ENCODE results near the gene PLEKHO2.
"Not testable (repeated sequence)": the region's sequence is repeated elsewhere in the genome, so short reads cannot be mapped to it uniquely, and the experiment has no call there.

PLEKHO2 gene, protein sequence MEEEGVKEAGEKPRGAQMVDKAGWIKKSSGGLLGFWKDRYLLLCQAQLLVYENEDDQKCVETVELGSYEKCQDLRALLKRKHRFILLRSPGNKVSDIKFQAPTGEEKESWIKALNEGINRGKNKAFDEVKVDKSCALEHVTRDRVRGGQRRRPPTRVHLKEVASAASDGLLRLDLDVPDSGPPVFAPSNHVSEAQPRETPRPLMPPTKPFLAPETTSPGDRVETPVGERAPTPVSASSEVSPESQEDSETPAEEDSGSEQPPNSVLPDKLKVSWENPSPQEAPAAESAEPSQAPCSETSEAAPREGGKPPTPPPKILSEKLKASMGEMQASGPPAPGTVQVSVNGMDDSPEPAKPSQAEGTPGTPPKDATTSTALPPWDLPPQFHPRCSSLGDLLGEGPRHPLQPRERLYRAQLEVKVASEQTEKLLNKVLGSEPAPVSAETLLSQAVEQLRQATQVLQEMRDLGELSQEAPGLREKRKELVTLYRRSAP

DNA sequence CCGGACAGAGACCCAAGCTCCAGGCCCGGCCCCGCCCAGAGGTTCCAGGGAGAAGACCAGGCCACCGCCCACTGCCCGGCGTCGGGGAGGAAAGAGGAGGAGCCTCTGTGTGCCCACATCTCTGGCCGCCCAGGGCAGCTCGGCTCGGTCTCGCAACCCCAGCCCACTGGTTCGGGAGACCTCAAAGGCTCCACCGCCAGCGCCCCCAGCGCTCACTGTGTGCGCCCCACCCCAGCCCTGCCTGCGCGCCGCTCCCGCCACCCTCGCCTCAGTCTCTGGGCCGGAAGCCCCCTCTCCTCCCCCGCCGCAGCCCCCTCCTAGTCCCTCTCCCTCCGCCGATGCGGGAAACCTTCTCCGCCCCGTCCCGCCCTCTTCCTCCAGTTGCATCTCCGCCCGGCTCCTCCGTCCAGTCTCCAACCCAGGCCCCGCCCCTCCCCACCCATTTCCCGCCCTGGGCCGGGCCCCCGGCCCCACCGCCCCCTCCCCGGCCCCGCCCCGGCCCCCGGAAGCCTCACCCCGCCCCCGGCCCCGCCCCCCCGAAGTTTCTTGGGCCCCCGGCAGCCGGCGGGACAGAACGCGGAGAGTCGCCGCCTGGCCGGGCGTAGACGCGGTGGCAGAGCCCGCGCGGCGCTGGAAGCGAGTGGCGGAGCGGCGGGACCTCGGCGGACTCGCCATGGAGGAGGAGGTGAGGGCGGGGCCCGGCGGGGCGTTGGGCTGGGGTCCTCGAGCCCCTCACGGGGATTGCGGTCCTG, at the start of gene PLEKHO2:
TSS of gene PLEKHO2 (plus strand) at position 572 of the 752 bp plus-strand sequence. CDS start at position 674, 102 bp downstream.
- peak; percentile 96 for DNase-seq

DNA sequence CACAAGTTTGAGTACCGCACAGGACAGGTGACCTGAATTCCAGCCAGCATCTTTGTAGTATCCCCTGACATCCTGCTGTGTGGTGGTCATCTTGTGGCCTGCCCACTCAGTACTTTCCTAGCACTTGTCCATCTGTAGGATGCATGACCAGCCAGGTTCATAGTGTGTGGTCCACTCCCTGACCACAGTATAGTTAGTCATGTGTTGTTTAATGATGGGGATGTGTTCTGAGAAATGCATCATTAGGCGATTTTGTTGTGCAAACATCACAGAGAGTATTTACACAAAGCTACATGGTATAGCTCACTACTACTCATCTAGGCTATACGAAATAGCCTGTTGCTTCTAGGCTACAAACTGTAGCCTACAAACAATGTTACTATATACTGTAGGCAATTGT, 49.4 kb upstream of the PLEKHO2 start:
- DNase-seq = no peak

DNA sequence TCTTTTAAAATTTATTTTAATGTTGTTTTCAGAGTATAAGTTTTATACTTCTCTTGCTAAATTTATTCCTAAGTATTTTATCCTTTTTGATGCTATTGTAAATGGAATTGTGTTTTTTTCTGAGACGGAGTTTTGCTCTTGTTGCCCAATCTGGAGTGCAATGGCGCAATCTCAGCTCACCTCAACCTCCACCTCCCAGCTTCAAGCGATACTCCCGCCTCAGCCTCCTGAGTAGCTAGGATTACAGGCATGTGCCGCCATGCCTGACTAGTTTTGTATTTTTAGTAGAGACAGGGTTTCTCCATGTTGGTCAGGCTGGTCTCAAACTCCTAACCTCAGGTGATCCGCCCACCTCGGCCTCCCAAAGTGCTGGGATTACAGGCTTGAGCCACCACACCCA, 46.4 kb upstream of the PLEKHO2 start:
- not testable (repeated sequence) for DNase-seq

DNA sequence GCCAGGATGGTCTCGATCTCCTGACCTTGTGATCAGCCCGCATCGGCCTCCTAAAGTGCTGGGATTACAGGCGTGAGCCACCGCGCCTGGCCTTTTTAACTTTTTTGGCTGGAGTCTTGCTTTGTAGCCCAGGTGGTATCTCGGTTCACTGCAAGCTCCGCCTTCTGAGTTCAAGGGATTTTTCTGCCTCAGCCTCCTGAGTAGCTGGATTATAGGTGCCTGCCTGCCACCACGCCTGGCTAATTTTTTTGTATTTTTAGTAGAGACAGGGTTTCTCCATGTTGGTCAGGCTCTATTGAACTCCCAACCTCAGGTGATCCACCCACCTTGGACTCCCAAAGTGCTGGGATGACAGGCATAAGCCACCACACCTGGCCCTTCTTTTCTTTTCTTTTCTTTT, 45.8 kb upstream of the PLEKHO2 start:
- DNase-seq = not testable (repeated sequence)

DNA sequence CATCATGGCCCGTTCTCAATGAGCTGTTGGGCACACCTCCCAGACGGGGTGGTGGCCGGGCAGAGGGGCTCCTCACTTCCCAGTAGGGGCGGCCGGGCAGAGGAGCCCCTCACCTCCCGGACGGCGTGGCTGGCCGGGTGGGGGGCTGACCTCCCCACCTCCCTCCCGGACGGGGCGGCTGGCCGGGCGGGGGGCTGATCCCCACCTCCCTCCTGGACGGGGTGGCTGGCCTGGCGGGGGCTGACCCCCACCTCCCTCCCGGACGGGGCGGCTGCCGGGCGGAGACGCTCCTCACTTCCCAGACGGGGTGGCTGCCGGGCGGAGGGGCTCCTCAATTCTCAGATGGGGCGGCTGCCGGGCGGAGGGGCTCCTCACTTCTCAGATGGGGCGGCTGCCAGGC, 42.8 kb upstream of the PLEKHO2 start:
- not testable (repeated sequence) for DNase-seq

DNA sequence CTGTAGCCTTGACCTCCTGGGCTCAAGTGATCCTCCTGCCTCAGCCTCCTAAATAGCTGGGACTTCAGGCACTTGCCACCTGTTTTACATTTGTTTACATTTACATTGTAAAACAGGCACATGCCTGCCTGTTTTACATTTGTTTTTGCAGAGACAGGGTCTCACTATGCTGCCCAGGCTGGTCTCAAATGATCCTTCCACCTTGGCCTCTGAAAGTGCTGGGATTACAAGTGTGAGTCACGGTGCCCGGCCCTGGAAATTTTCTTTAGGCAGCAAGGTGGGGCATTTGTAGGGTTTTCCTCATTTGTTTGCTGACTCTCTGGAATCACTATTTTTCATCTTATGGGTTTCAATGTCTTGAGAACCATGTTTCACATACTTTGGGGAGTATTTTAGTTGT, 41.2 kb upstream of the PLEKHO2 start:
- DNase-seq = no peak

DNA sequence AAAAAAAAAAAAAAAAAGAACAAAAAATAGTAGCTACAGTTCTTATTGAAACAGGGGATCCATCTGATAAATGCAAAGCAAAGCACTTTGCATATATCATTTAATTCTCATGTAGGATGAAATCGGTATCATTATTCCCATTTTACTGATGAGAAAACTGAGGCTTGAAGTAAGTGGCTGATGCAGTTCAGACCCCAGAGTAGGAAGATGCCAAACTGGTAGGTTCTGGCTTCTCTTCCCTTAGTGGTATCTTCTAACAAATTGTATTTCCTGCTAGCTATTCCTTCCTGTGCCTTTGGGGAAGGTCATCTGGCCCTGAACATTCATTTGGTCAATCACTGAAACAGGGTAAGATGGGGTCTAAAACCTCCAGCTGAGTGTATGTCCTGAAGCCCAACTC, 38.2 kb upstream of the PLEKHO2 start:
- no peak for DNase-seq

DNA sequence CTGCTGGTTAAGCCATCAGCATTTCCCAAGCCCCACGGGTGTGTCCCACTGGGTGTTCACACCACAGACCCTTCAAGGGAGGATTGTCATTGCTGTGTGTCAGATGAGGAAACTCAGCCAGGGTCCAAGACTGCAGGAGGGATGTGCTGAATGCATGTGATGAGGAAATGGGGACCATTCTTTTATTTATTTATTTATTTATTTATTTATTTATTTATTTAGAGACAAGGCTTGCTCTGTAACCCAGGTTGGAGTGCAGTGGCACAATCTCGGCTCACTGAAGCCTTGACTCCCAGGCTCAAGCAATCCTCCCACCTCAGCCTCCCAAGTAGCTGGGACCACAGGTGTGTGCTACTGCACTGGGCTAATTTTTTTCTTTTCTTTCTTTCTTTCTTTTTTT, 37.1 kb upstream of the PLEKHO2 start:
- DNase-seq = no peak

DNA sequence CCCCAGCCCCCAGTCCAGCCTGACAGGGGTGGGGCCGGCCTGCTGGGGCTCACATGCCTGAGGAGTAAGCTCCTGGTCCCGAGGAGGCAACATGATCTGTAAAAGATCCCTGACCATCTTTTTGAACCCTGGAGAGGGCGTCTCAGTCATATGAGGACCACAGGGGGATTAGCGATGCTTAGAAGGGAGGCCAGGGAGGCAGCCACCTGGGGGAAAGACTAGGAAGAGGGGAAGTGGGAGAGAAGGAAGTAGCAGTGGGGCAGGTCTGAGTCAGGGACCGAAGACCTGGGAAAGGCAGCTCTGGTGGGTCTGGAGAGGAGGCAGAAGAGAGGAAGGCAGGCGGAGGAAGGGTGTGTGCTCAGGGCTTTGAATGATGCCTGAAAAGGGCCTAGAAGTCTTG, 35.2 kb upstream of the PLEKHO2 start:
- no peak for DNase-seq

DNA sequence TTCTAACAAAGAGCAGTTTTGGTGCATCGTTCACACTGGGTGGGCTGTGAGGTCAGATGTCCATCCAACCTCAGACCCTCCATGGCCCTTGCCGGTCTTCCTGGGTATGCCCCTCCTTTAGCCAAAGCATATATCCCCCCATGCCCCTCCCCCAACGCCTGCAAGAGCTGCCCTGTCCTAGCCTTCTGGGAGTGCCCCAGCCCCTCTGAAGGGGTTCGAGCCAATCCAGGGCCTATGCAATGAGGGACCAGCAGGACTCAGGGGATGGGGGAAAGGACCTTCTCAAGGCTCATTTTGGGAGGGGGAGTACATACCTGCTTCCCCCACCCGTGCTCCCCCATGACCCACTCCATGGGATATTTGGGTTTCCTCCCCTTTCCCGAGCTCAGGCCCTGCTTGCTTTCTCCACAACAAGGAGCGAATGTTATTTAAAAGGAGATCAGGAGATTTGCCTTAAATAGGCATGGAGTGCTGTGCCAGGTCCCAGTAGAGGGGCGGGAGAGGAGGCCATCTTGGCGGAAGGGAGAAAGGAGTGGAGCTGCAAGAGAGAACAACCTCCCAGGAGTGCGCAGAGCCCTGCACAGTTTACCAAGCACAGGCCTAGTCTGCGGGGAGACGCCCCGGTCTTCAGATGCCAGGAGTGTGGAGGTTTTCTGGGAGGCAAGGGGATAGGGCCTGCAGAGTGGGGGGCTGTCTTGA, 34.5 kb upstream of the PLEKHO2 start:
- no peak for DNase-seq

DNA sequence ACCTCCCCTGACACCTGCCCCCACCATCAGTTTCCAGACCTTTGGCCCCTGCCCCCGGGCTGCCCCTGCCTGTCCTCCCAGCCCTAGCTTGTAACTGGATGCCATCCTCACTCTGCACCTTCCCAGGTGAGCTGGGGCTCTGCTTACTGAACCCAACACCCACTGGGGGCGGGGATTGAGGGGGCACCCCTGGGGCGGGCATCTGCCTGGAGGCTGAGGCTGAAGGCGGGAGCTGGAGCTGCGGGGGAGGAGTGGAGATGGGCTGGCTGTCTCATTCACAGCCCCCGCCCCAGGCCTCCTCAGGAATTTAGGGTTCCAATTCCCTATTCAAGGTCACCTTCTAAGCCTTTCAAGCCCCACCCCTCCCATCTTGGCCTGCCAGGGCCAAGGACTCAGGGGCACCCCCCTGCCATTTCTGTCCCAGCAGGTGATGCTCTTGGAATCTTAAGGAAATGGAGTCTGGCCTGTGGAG, 33.9 kb upstream of the PLEKHO2 start:
- no peak for DNase-seq

DNA sequence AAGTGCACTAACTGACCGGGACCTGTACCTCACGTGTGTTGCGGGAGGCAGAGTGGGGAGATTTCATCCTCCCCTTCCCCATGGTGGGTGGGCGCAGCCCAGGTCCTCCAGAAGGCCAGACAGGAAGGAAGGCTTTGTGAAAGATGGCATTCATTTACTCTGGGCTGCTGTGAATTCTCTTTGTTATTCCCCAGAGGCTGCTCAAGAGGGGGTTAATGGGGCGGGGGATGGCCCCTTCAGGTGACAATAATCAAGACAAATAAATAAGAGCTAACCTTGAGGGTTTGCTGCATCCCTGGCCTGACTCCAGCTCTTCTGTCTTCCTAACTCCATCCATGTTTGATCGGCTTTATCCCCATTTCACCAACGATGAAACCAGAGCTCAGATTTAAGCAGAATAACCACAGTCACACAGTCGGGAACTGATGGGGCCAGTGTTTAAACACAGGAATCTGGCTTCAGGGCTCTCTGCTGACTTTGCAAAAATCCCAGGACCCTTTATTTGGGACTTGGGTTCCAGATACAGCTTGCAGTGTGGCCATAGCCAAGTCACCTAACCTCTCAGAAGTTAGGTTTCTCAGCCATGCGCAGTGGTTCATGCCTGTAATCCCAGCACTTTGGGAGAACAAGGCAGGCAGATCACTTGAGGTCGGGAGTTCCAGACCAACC, 32.8 kb upstream of the PLEKHO2 start:
- no peak for DNase-seq

DNA sequence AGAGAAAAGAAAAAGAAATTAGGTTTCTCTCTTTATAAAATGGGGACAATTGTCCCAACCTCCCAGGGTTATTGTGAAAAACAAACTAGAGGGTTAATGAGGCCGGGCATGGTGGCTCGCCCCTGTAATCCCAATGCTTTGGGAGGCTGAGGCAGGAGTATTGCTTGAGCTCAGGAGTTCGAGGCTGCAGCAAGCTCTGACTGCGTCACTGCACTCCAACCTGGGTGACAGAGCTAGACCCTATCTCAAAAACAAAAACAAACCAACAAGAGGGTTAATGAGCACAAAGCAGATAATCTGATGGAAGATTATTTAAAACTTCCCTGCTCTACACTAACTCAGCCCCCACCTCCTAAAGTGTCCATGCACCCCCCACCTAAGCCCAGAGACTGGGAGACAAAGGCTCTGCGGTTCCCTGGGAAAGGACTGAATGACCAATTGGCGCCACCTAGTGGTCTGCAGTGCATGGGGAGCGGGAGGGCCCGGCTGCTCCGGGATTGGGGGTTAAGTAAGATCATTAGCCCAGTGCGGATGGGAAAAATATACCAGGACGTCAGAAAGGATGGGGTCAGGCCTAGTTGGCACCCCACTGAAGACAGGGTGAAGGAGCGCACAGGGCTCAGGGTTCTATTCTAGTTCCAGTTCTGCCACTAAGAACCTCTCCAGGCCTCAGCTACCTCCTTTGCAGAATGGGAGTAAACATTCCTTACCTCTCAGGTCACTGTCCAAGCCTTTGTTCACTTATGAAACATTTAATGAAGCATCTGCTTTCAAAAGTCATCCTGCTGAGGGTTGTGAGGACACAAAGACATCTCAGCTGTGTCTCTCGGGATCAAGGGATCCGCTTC, 31.8 kb upstream of the PLEKHO2 start:
- DNase-seq = peak; percentile 62

DNA sequence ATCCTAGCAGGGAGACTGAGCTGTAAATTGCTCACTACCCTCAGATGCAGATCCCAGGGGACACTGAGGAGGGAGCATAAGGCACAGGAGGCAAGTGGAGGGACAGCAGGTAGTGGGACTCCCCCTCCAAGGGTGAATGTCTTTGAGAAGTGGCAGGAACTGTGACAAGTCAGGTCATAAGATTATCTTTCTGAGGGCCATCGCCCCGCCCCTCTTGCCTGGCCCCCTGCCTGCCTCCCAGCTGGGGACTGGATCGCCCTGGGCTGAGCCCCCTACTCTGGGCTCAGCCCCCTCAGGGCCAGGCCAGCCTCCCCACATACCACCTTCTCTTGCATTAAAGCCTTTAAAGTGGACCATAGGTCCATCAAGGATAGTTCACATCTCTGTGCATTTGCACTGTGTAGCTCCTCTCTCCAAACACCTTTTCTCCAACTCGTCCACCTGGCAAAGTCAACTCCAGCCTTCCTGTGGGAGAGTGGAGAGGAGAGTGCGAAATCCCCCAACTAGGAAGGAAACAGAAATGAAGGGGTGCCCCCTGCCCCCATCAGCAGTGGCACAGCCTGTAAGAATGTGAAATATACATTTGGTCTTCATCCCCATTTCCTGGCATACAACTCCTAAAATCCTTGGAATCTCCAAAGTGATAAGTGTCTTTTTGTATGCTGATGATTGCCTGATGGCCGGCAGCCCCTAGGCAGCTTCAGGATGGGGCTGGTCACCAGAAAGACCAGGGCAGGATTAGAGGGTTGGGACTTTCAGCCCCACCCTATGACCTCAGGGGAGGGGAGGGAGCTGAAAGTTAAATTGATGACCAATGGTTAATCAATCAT, 31.0 kb upstream of the PLEKHO2 start:
- no peak for DNase-seq

DNA sequence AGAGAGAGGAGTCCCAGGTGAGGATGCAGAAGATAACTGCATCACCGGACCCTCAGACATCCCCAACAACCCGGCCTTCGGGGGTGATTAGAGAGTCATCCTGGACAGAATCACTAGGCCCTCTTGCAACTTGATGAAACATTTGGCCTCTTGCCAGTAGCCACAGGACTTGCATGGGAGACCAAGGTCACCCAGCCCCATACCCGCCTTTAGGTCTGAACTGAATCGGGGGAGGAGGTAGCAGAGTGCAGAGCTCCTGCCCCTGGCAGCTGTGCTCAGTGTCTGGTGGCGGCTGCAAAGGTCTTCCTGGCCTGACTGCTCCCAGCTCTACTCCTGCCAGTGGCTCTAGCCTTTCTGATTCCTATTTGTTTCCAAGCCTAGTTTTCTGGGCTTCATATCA, 28.6 kb upstream of the PLEKHO2 start:
- DNase-seq = no peak

DNA sequence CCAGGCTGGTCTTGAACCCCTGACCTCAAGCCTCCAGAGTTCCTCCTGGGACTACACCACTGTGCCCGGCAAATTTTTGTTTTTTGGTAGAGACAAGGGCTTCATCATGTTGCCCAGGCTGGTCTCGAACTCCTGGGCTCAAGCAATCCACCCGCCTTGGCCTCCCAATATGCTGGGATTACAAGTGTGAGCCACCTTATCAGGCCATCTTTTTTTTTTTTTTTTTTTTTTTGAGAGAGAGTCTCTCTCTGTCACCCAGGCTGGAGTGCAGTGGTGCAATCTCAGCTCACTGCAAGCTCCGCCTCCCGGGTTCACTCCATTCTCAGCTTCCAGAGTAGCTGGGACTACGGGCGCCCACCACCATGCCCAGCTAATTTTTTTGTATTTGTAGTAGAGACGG, 27.4 kb upstream of the PLEKHO2 start:
- DNase-seq = not testable (repeated sequence)

DNA sequence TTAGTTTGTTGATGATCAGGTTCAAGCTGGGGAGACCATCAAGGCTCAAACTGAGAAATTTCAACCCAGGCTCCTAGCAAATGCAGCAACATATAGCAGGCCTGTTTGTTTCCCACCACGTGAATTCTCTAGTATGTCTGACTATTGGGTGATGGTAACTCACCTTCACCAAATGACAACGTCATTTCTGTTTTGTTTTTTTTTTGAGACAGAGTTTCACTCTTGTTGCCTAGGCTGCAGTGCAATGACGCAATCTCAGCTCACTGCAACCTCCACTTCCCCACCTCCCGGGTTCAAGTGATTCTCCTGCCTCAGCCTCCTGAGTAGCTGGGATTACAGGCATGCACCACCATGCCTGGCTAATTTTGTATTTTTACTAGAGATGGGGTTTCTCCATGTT, 26.8 kb upstream of the PLEKHO2 start:
- DNase-seq = not testable (repeated sequence)

DNA sequence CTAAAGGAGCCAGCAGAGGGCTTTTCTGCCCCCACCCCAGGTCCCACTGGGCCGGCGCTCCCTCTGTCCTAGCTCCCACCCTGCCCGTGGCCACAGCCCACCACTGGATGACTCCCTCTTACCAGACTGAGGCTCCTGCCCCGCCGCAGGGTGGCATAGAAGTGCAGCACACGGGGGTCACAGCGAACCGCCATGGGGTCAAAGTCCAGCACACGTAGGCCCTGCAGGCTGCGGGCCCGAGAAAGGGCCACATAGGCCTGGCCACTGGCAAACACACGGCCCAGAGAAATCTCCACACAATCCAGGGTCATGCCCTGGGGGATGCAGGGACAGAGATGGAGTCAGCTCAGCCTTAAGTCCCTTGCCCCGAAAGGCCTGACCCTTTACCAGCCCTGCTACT, 25.3 kb upstream of the PLEKHO2 start:
- DNase-seq = no peak

DNA sequence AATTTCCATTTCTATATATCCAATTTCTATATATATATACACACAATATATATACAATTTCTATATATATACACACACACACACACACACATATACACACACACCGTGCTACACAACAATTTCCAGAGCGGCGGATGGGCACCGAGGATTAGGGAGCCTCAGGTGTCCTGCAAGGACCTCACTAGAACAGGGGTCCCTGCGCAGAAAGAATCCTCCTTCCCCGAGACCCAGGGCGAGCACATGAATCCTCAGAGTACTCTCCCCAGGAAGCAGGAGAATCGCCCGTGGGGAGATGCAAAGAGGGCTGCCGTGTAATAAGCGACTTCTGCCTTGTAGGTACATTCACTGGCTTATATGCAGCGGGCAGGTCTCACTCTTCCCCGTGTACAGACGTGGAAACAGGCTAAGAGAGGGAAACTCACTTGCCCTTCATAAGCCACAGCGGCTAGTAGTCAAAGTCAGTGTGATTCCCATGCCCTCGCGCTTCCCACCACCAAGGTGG, 16.7 kb upstream of the PLEKHO2 start:
- no peak for DNase-seq

DNA sequence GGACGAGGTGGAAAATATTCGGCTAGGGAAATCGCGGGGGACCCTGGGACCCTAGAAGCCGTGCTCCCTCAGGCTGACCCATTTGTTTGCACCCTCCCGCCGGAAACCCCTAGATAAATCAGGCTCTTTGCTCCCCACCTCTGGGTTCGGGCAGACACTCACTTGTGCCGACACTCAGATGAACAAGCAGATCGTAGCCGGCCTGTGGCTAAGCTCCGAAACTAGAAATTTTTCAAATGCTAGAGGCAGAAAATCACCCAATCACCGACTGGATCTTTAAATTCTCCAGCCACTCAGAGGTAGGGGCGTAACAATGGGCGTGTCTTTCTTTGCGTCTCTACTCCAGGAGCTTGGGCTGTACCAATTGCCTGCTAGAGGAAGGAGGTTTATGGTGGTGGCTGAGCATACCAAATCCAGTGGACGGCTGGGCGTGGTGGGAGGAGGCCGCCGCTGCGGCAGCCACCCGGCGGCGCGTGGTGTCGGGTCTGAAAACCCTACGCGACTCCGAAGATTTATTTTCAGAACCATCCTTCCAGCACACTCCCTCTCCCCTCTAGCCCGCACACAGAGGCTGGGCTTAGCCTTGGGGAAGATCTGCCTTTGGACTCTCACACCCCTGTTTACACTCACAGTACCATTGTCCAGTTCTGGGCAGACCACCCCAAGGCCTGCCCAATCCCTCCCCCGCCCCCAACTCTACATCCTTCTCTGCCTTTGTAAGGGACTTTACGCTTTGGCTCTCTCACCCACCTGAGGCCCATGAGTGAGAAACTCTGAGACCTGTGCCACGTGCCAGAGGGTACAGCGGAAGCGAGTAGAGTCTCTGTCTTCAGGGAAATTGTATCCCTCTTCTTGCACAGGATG, 16.1 kb upstream of the PLEKHO2 start, which contains the start of gene PIF1:
TSS of gene PIF1 (minus strand) at position 217 of the 864 bp plus-strand sequence. CDS start 1,312 bp downstream, outside the sequence.
- DNase-seq = peak; percentile 97

Measured in CD4-positive, alpha-beta T cell treated with Interleukin-21 for 1 hour (primary cell).